IMR-90 (cell line): Measurements from ENCODE around the gene NRSN1. TPM values are rescaled to one million over a fixed set of nuclear protein-coding genes. Genes with fewer than 3 reads are reported as not detected.

Experiments used
- ATAC-seq: fragments of 200-7000 bp; cut with Tn5 transposase; 2 replicates; pipeline ENCODE4 v1.9.1; 2020; ENCODE audit warnings: low read depth, mild to moderate bottlenecking, moderate library complexity
- BruUV-seq: library from RNA; stranded (reverse); fragments of 400-500 nt; replicated peaks from 2 replicates; lab custom pipeline; 2021; lab: Mats Ljungman, UMichigan
- CTCF ChIA-PET: fragments of 300-600 bp; formaldehyde crosslinking; extraction: SDS; loops from one replicate; lab custom pipeline; 2021; ENCODE audit warnings: antibody characterized with exemption; lab: Yijun Ruan, JAX
- POLR2A ChIA-PET: fragments of 300-600 bp; sonication (Branson Sonifier 250); formaldehyde crosslinking; loops from one replicate; lab custom pipeline; 2022; ENCODE audit warnings: antibody characterized with exemption; ENCODE audit not compliant: unreplicated experiment; lab: Charles Lee
- DNase-seq: peaks from one replicate; pipeline ENCODE4 v3.0.0; 2013
- H2AFZ ChIP-seq: replicated peaks from 2 replicates; pipeline ENCODE3; 2013; ENCODE audit warnings: low read length, mild to moderate bottlenecking; ENCODE audit not compliant: poor library complexity
- H2AK5ac ChIP-seq: 2 replicates; pipeline ENCODE4 v1.6.1; 2013; ENCODE audit warnings: low read depth, low read length, inconsistent platforms
- H2AK9ac ChIP-seq: replicated peaks from 2 replicates; pipeline ENCODE3; 2013; ENCODE audit warnings: mild to moderate bottlenecking, low read depth, low read length, moderate library complexity; ENCODE audit not compliant: poor library complexity
- H2BK120ac ChIP-seq: 2 replicates; pipeline ENCODE4 v1.6.1; 2013; ENCODE audit warnings: low read depth, low read length, inconsistent platforms
- H2BK15ac ChIP-seq: 3 replicates; pipeline ENCODE4 v1.6.1; 2013; ENCODE audit warnings: low read depth, low read length, inconsistent platforms
- H2BK20ac ChIP-seq: 2 replicates; pipeline ENCODE4 v1.6.1; 2013; ENCODE audit warnings: low read depth, mild to moderate bottlenecking, inconsistent platforms, low read length, moderate library complexity
- H2BK5ac ChIP-seq: 2 replicates; pipeline ENCODE4 v1.6.1; 2013; ENCODE audit warnings: mild to moderate bottlenecking, low read depth, low read length, inconsistent platforms; ENCODE audit not compliant: poor library complexity, severe bottlenecking
- H3K14ac ChIP-seq: replicated peaks from 2 replicates; pipeline ENCODE4 v1.6.1; 2013; ENCODE audit warnings: low read depth, low read length, inconsistent platforms
- H3K18ac ChIP-seq: 2 replicates; pipeline ENCODE4 v1.6.1; 2013; ENCODE audit warnings: low read depth, low read length, control low read depth
- H3K23ac ChIP-seq: 2 replicates; pipeline ENCODE4 v1.6.1; 2013; ENCODE audit warnings: low read depth, low read length, inconsistent platforms
- H3K27ac ChIP-seq: 2 replicates; pipeline ENCODE4 v1.5.1; 2013; ENCODE audit warnings: mild to moderate bottlenecking, control low read depth, low read length; ENCODE audit not compliant: insufficient read depth
- H3K27me3 ChIP-seq: 2 replicates; pipeline ENCODE4 v1.6.1; 2013; ENCODE audit warnings: low read length; ENCODE audit not compliant: control insufficient read depth, insufficient read depth
- H3K36me3 ChIP-seq: 2 replicates; pipeline ENCODE4 v1.6.1; 2013; ENCODE audit warnings: low read length, mixed read lengths; ENCODE audit not compliant: control insufficient read depth, insufficient read depth
- H3K4ac ChIP-seq: 2 replicates; pipeline ENCODE4 v1.6.1; 2013; ENCODE audit warnings: low read depth, low read length, inconsistent platforms
- H3K4me1 ChIP-seq: 2 replicates; pipeline ENCODE4 v1.6.1; 2013; ENCODE audit warnings: low read length, mixed read lengths; ENCODE audit not compliant: control insufficient read depth, insufficient read depth
- H3K4me2 ChIP-seq: 2 replicates; pipeline ENCODE4 v1.6.1; 2013; ENCODE audit warnings: low read depth, mild to moderate bottlenecking, control low read depth, low read length, moderate library complexity
- H3K4me3 ChIP-seq: 2 replicates; pipeline ENCODE4 v1.5.1; 2013; ENCODE audit warnings: low read depth, mild to moderate bottlenecking, control low read depth, low read length, moderate library complexity; ENCODE audit not compliant: insufficient read depth
- H3K56ac ChIP-seq: 2 replicates; pipeline ENCODE4 v1.6.1; 2013; ENCODE audit warnings: low read length, inconsistent platforms; ENCODE audit not compliant: insufficient read depth; ENCODE audit errors: extremely low read depth
- H3K79me1 ChIP-seq, 2 experiments: 2 replicates each; pipeline ENCODE4 v1.6.1; 2013; ENCODE audit warnings: low read length in 2 of 2, inconsistent platforms in 1 of 2, low read depth in 1 of 2
- H3K9ac ChIP-seq: 2 replicates; pipeline ENCODE4 v1.6.1; 2013; ENCODE audit warnings: low read depth, low read length, control low read depth
- H3K9me1 ChIP-seq: 2 replicates; pipeline ENCODE4 v1.6.1; 2013; ENCODE audit warnings: low read length, inconsistent platforms; ENCODE audit not compliant: insufficient read depth
- H3K9me3 ChIP-seq: 2 replicates; pipeline ENCODE4 v1.6.1; 2013; ENCODE audit warnings: low read length; ENCODE audit not compliant: control insufficient read depth, insufficient read depth
- H4K20me1 ChIP-seq: 2 replicates; pipeline ENCODE4 v1.6.1; 2013; ENCODE audit warnings: low read length, inconsistent platforms; ENCODE audit not compliant: insufficient read depth
- H4K5ac ChIP-seq: 2 replicates; pipeline ENCODE4 v1.6.1; 2013; ENCODE audit warnings: mild to moderate bottlenecking, low read depth, low read length, control low read depth
- H4K8ac ChIP-seq, 2 experiments: 2 replicates each; pipeline ENCODE4 v1.6.1; 2013; ENCODE audit warnings: low read depth in 2 of 2, low read length in 2 of 2, control low read depth in 1 of 2, inconsistent platforms in 1 of 2
- H4K91ac ChIP-seq: 2 replicates; pipeline ENCODE4 v1.6.1; 2013; ENCODE audit warnings: low read depth, low read length, inconsistent platforms; ENCODE audit not compliant: insufficient read depth
- BHLHE40 ChIP-seq: fragments of 150-350 bp; IDR thresholded peaks from 2 replicates; pipeline ENCODE4 v1.6.1; 2016; ENCODE audit warnings: mild to moderate bottlenecking, low read depth, low read length
- CEBPB ChIP-seq: IDR thresholded peaks from 2 replicates; pipeline ENCODE4 v1.6.1; 2012; ENCODE audit warnings: low read depth, low read length, improper control_type of control experiment
- CHD1 ChIP-seq: IDR thresholded peaks from 2 replicates; pipeline ENCODE4 v1.6.1; 2012; ENCODE audit warnings: low read depth, low read length, improper control_type of control experiment
- CTCF ChIP-seq: conservative IDR thresholded peaks from 2 replicates; pipeline ENCODE4 v1.5.1; 2012; ENCODE audit warnings: mild to moderate bottlenecking, low read depth, low read length, improper control_type of control experiment
- FOS ChIP-seq: fragments of 150-350 bp; IDR thresholded peaks from 2 replicates; pipeline ENCODE4 v1.6.1; 2016; ENCODE audit warnings: low read depth, low read length
- MAFK ChIP-seq: IDR thresholded peaks from 2 replicates; pipeline ENCODE4 v1.6.1; 2012; ENCODE audit warnings: low read depth, low read length, improper control_type of control experiment
- MAZ ChIP-seq: IDR thresholded peaks from 2 replicates; pipeline ENCODE4 v1.6.1; 2012; ENCODE audit warnings: low read depth, mild to moderate bottlenecking, low read length, improper control_type of control experiment, moderate library complexity, borderline replicate concordance
- MXI1 ChIP-seq: IDR thresholded peaks from 2 replicates; pipeline ENCODE4 v1.6.1; 2012; ENCODE audit warnings: low read depth, mild to moderate bottlenecking, low read length, moderate library complexity, borderline replicate concordance
- NFE2L2 ChIP-seq: fragments of 150-350 bp; IDR thresholded peaks from 2 replicates; pipeline ENCODE4 v1.6.1; 2016; ENCODE audit warnings: low read depth, mild to moderate bottlenecking, low read length
- POLR2A ChIP-seq: IDR thresholded peaks from 2 replicates; pipeline ENCODE4 v1.6.1; 2012; ENCODE audit warnings: mild to moderate bottlenecking, low read depth, low read length
- RAD21 ChIP-seq: IDR thresholded peaks from 2 replicates; pipeline ENCODE4 v1.6.1; 2012; ENCODE audit warnings: low read length, improper control_type of control experiment
- RCOR1 ChIP-seq: IDR thresholded peaks from 2 replicates; pipeline ENCODE4 v1.6.1; 2012; ENCODE audit warnings: mild to moderate bottlenecking, low read length, improper control_type of control experiment; ENCODE audit not compliant: insufficient replicate concordance
- RFX5 ChIP-seq: IDR thresholded peaks from 2 replicates; pipeline ENCODE4 v1.8.0; 2012; ENCODE audit warnings: low read depth, mild to moderate bottlenecking, low read length, moderate library complexity
- SMC3 ChIP-seq: fragments of 150-350 bp; IDR thresholded peaks from 2 replicates; pipeline ENCODE4 v1.6.1; 2016; ENCODE audit warnings: low read depth, mild to moderate bottlenecking, antibody characterized with exemption, low read length, moderate library complexity
- USF2 ChIP-seq: fragments of 150-350 bp; IDR thresholded peaks from 2 replicates; pipeline ENCODE4 v1.6.1; 2017; ENCODE audit warnings: mild to moderate bottlenecking, antibody characterized with exemption, low read length, low read depth
- WGBS, 2 experiments: methylation state at CpG; one replicate each; pipeline versions ENCODE4 v1.1.5 to v1.1.7; 2013; ENCODE audit warnings: missing lambda C conversion rate in 2 of 2; ENCODE audit not compliant: insufficient read length in 1 of 2; ENCODE audit errors: extremely low coverage in 2 of 2; 5-methylcytosine and 5-hydroxymethylcytosine counted together
- dilution Hi-C: fragments of 300-500 bp; cut with HindIII; formaldehyde crosslinking; loops from one replicate; pipeline ENCODE4 v1.14.3; 2018; ENCODE audit warnings: low sequenced_read_pairs; ENCODE audit not compliant: unreplicated experiment
- in situ Hi-C: fragments of 300-500 bp; cut with MboI; formaldehyde crosslinking; loops from 3 replicates; pipeline ENCODE4 v1.14.3; 2019; ENCODE audit warnings: low sequenced_read_pairs, inconsistent platforms, mixed read lengths
- intact Hi-C: fragments of 100-400 bp; cut with micrococcal nuclease; formaldehyde crosslinking; loops from 2 replicates; pipeline ENCODE4 v1.10.0; 2022
- polyA plus RNA-seq, 3 experiments: library from polyadenylated mRNA; depleted of rRNA; stranded (reverse); fragments of >200 nt; gene quantifications; 2 replicates each; pipeline ENCODE4 v1.2.3, GENCODE V29; 2012; ENCODE audit warnings: low replicate concordance in 1 of 3
- total RNA-seq: library from RNA; depleted of rRNA; stranded (reverse); fragments of >200 nt; gene quantifications from 2 replicates; pipeline ENCODE4 v1.2.3, GENCODE V29; 2012
- TF ChIP-seq, protein P1 (sequence below): fragments of 150-350 bp; IDR thresholded peaks from 2 replicates; pipeline ENCODE4 v1.6.1; 2016; ENCODE audit warnings: low read depth, mild to moderate bottlenecking, low read length, moderate library complexity, borderline replicate concordance

Gene NRSN1
- total and polyA plus RNA-seq, 2 of the 4 experiments (the other 2 are of a cell fraction), result not detected

- dilution Hi-C loops (no loop called here), in situ Hi-C loops (no loop called here), intact Hi-C loops (no loop called here)
- no peak overlapping the region for H4K8ac ChIP-seq
- H3K9ac ChIP-seq, result no peak overlapping the region
- no peak for DNase-seq
- H2BK20ac ChIP-seq, result no peak overlapping the region
- no peak overlapping the region for H2BK120ac ChIP-seq
- ChIA-PET CTCF (no interaction called here), POLR2A (no interaction called here)
- H3K18ac ChIP-seq, result no peak overlapping the region
- no peak overlapping the region for H2AFZ ChIP-seq
- no peak overlapping the region for H4K91ac ChIP-seq
- no peaks in the 10 kb centered on the region for H3K27me3 ChIP-seq
- no peak overlapping the region for H3K56ac ChIP-seq
- no peak for ATAC-seq
- no peak overlapping the region for H3K14ac ChIP-seq
- no TSS peak for BruUV-seq
- H4K5ac ChIP-seq, result no peak overlapping the region
- TF ChIP-seq RAD21, result no peak
- no peak for TF ChIP-seq RFX5
- no peak for TF ChIP-seq FOS
- no peak for TF ChIP-seq USF2
- no peak for TF ChIP-seq MAZ
- TF ChIP-seq, protein P1, sequence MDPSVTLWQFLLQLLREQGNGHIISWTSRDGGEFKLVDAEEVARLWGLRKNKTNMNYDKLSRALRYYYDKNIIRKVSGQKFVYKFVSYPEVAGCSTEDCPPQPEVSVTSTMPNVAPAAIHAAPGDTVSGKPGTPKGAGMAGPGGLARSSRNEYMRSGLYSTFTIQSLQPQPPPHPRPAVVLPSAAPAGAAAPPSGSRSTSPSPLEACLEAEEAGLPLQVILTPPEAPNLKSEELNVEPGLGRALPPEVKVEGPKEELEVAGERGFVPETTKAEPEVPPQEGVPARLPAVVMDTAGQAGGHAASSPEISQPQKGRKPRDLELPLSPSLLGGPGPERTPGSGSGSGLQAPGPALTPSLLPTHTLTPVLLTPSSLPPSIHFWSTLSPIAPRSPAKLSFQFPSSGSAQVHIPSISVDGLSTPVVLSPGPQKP, result no peak
- TF ChIP-seq MXI1, result no peak
- TF ChIP-seq POLR2A, result no peak
- no peak for TF ChIP-seq CHD1
- TF ChIP-seq MAFK, result no peak
- TF ChIP-seq CEBPB, result no peak
- TF ChIP-seq RCOR1, result no peak
- TF ChIP-seq SMC3, result no peak
- TF ChIP-seq CTCF, result no peak
- no peak for TF ChIP-seq NFE2L2
- TF ChIP-seq BHLHE40, result no peak
- no peak overlapping the region for H3K27ac ChIP-seq
- H3K79me1 ChIP-seq, result no peaks in the 10 kb centered on the region
- no peaks in the 10 kb centered on the region for H3K36me3 ChIP-seq
- H3K4me1 ChIP-seq, result no peaks in the 10 kb centered on the region
- WGBS, 2 experiments, result 57% methylated on average over 1 of the region's 2 CpGs; no CpG with 5 or more reads in 1 of the 2 experiments
- no peak overlapping the region for H3K4ac ChIP-seq
- no peaks in the 10 kb centered on the region for H3K9me1 ChIP-seq
- no peak overlapping the region for H3K23ac ChIP-seq
- H2AK9ac ChIP-seq, result no peak overlapping the region
- no peak overlapping the region for H3K4me3 ChIP-seq
- no peak overlapping the region for H2BK5ac ChIP-seq
- no peak overlapping the region for H3K4me2 ChIP-seq
- H3K9me3 ChIP-seq, result peaks cover 18% of the 10 kb centered on the region
- H2AK5ac ChIP-seq, result no peak overlapping the region
- H2BK15ac ChIP-seq, result no peak overlapping the region
- no peaks in the 10 kb centered on the region for H4K20me1 ChIP-seq
Observed at GRCh38 chr6:24139639-24140038, 13.6 kb downstream of the NRSN1 start.
